OCI-LY7 (cell line): Measurements from ENCODE around the gene RALGAPA2. TPM values are rescaled to one million over a fixed set of nuclear protein-coding genes. Genes with fewer than 3 reads are reported as not detected.

Experiments used
- BruUV-seq: library from RNA; stranded (reverse); fragments of 400-500 nt; replicated peaks from 2 replicates; lab custom pipeline; 2021; lab: Mats Ljungman, UMichigan
- CTCF ChIA-PET: fragments of 300-600 bp; sonication (Branson Sonifier 250); formaldehyde crosslinking; loops from one replicate; lab custom pipeline; 2022; ENCODE audit warnings: antibody characterized with exemption; ENCODE audit not compliant: unreplicated experiment; lab: Charles Lee
- POLR2A ChIA-PET: fragments of 300-600 bp; sonication (Branson Sonifier 250); formaldehyde crosslinking; loops from one replicate; lab custom pipeline; 2022; ENCODE audit warnings: antibody characterized with exemption; lab: Charles Lee
- DNase-seq: peaks from one replicate; pipeline ENCODE4 v3.0.0-alpha.2; 2015; ENCODE audit warnings: low spot score
- H2AFZ ChIP-seq: fragments of 200-600 bp; sonication (generic), shearing (Covaris generic); 2 replicates; pipeline ENCODE4 v1.6.1; 2014; ENCODE audit warnings: mild to moderate bottlenecking, antibody characterized with exemption, low read length, moderate library complexity
- H3K27ac ChIP-seq: fragments of 200-600 bp; sonication (generic); 2 replicates; pipeline ENCODE4 v1.5.1; 2014; ENCODE audit warnings: mixed run types, low read depth, mild to moderate bottlenecking, moderate library complexity, low read length, inconsistent platforms; ENCODE audit not compliant: poor library complexity, severe bottlenecking
- H3K36me3 ChIP-seq: fragments of 200-600 bp; sonication (generic); 2 replicates; pipeline ENCODE4 v1.6.1; 2014; ENCODE audit warnings: mild to moderate bottlenecking, antibody characterized with exemption, low read length, moderate library complexity, mixed read lengths; ENCODE audit not compliant: insufficient read depth
- H3K4me1 ChIP-seq: fragments of 200-600 bp; sonication (generic); 2 replicates; pipeline ENCODE4 v1.5.1; 2014; ENCODE audit warnings: mild to moderate bottlenecking, low read length; ENCODE audit not compliant: insufficient read depth, poor library complexity, severe bottlenecking
- H3K4me2 ChIP-seq: fragments of 200-600 bp; sonication (generic); 2 replicates; pipeline ENCODE4 v1.6.1; 2014; ENCODE audit warnings: mild to moderate bottlenecking, low read length
- H3K4me3 ChIP-seq: fragments of 200-600 bp; sonication (generic); 2 replicates; pipeline ENCODE4 v1.5.1; 2014; ENCODE audit warnings: mild to moderate bottlenecking, low read depth, low read length; ENCODE audit not compliant: poor library complexity, severe bottlenecking
- H3K79me2 ChIP-seq: fragments of 200-600 bp; sonication (generic); 2 replicates; pipeline ENCODE4 v1.6.1; 2016; ENCODE audit warnings: low read depth, mild to moderate bottlenecking, low read length, moderate library complexity, mixed read lengths; ENCODE audit not compliant: insufficient read depth
- H3K9me2 ChIP-seq: fragments of 200-600 bp; sonication (generic); 2 replicates; pipeline ENCODE4 v1.6.1; 2016; ENCODE audit warnings: mild to moderate bottlenecking, low read length, mixed read lengths; ENCODE audit not compliant: insufficient read depth
- H3K9me3 ChIP-seq: fragments of 200-600 bp; sonication (generic); 2 replicates; pipeline ENCODE4 v1.6.1; 2014; ENCODE audit warnings: mild to moderate bottlenecking, mixed run types, low read length, mixed read lengths
- H4K20me1 ChIP-seq: fragments of 200-600 bp; sonication (generic); 2 replicates; pipeline ENCODE4 v1.6.1; 2014; ENCODE audit warnings: mild to moderate bottlenecking, antibody characterized with exemption, low read length, moderate library complexity, mixed read lengths; ENCODE audit not compliant: insufficient read depth
- EZH2phosphoT487 ChIP-seq: fragments of 200-600 bp; sonication (generic); IDR thresholded peaks from 2 replicates; pipeline ENCODE4 v1.6.1; 2018; ENCODE audit warnings: low read depth, borderline replicate concordance, mild to moderate bottlenecking, mixed run types, antibody characterized with exemption, low read length, moderate library complexity, mixed read lengths
- intact Hi-C: fragments of 100-400 bp; cut with micrococcal nuclease; formaldehyde crosslinking; loops from one replicate; pipeline ENCODE4 v1.10.0; 2022; ENCODE audit not compliant: unreplicated experiment
- small RNA-seq: library from RNA; depleted of rRNA; stranded (forward); fragments of <200 nt; gene quantifications from one replicate; pipeline ENCODE3, GENCODE V24; 2014
- total RNA-seq, 2 experiments: library from RNA; depleted of rRNA in 1 of 2; stranded (reverse); fragments of >200 nt in 1 of 2; shearing (Covaris generic) in 1 of 2; gene quantifications; 2 replicates each; pipeline ENCODE4 v1.2.3, GENCODE V29; 2014 to 2022
- TF ChIP-seq, protein P1 (sequence below): fragments of 200-600 bp; sonication (generic); conservative IDR thresholded peaks from 2 replicates; pipeline ENCODE4 v1.5.1; 2014; ENCODE audit warnings: mild to moderate bottlenecking, antibody characterized with exemption, low read length, moderate library complexity, mixed read lengths

RALGAPA2 gene
- total RNA-seq, 2 experiments from 2014 or later, result 9.1 to 17.8 TPM

DNA sequence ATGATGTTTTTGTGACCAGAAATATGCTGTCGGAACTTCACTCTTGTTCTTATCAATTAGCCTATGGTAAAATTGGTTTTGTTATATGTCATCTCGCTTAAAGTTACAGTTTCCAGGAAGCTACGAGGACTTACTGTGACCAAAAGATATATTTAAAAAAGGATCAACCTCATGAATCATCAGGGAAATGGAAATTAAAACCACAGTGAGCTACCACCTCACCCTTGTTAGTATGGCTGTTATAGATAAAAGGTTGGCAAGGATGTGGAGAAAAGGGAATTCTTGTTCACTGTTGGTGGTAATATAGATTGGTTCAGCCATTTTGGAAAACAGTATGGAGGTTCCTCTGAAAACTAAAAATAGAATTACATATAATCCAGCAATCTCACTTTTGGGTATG, 358.9 kb downstream of the RALGAPA2 start:
- no peak overlapping the region for H3K4me3 ChIP-seq
- no peaks in the 10 kb centered on the region for H3K36me3 ChIP-seq
- BruUV-seq, result no TSS peak
- no peaks in the 10 kb centered on the region for H4K20me1 ChIP-seq
- TF ChIP-seq, protein P1, sequence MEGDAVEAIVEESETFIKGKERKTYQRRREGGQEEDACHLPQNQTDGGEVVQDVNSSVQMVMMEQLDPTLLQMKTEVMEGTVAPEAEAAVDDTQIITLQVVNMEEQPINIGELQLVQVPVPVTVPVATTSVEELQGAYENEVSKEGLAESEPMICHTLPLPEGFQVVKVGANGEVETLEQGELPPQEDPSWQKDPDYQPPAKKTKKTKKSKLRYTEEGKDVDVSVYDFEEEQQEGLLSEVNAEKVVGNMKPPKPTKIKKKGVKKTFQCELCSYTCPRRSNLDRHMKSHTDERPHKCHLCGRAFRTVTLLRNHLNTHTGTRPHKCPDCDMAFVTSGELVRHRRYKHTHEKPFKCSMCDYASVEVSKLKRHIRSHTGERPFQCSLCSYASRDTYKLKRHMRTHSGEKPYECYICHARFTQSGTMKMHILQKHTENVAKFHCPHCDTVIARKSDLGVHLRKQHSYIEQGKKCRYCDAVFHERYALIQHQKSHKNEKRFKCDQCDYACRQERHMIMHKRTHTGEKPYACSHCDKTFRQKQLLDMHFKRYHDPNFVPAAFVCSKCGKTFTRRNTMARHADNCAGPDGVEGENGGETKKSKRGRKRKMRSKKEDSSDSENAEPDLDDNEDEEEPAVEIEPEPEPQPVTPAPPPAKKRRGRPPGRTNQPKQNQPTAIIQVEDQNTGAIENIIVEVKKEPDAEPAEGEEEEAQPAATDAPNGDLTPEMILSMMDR, result no peak
- no peak for TF ChIP-seq EZH2phosphoT487
- DNase-seq, result no peak
- no peaks in the 10 kb centered on the region for H3K4me1 ChIP-seq
- no peaks in the 10 kb centered on the region for H3K9me3 ChIP-seq
- intact Hi-C loops, result no loop called here
- no peaks in the 10 kb centered on the region for H3K9me2 ChIP-seq
- no peaks in the 10 kb centered on the region for H3K79me2 ChIP-seq
- no peak overlapping the region for H3K4me2 ChIP-seq
- no peak overlapping the region for H2AFZ ChIP-seq
- H3K27ac ChIP-seq, result no peak overlapping the region
- ChIA-PET POLR2A (no interaction called here), CTCF (no interaction called here)

DNA sequence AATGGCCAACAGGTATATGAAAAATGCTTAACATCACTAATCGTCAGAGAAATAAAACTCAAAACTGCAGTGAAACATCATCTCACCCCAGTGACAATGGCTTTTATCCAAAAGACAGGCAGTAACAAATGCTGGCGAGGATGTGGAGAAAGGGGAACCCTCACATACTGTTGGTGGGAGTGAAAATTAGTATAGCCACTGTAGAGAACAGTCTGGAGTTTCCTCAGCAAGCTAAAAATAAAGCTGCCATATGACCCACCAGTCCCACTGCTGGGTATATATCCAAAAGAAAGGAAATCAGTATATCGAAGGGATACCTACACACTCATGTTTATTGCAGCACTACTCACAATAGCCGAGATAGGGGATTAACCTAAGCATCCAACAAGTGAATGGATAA, 368.0 kb downstream of the RALGAPA2 start:
- no peak overlapping the region for H2AFZ ChIP-seq
- no TSS peak for BruUV-seq
- no peaks in the 10 kb centered on the region for H3K9me3 ChIP-seq
- no peaks in the 10 kb centered on the region for H4K20me1 ChIP-seq
- no peaks in the 10 kb centered on the region for H3K36me3 ChIP-seq
- intact Hi-C loops, result no loop called here
- TF ChIP-seq, protein P1, result no peak
- no peak for TF ChIP-seq EZH2phosphoT487
- no peaks in the 10 kb centered on the region for H3K4me1 ChIP-seq
- no peak for DNase-seq
- no peaks in the 10 kb centered on the region for H3K9me2 ChIP-seq
- CTCF ChIA-PET, result no interaction called here
- H3K79me2 ChIP-seq, result no peaks in the 10 kb centered on the region
- no peak overlapping the region for H3K27ac ChIP-seq
- POLR2A ChIA-PET, result no interaction called here
- no peak overlapping the region for H3K4me2 ChIP-seq
- no peak overlapping the region for H3K4me3 ChIP-seq

DNA sequence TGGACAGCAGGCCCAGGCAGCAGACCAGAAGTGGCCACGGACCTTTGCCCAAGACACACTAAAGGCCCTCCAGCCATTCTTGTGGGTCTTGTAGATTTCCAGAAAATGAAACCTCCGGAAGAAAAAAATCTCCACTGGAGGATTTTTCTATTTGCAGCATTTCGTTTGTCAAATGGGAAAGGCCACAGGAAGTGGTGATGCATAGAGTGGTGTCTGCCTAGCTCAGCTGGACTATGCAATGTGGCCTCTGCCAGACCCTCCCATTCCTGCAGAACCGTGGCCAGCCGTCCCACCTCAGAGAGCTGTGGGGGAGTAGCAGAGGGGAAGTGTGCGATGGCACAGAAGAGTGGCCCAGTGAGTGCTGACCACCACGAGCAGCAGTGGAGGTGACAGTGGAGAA, 368.5 kb downstream of the RALGAPA2 start:
- no peaks in the 10 kb centered on the region for H4K20me1 ChIP-seq
- H3K4me3 ChIP-seq, result no peak overlapping the region
- ChIA-PET POLR2A (no interaction called here), CTCF (no interaction called here)
- no peak overlapping the region for H3K27ac ChIP-seq
- H3K4me2 ChIP-seq, result no peak overlapping the region
- H3K9me3 ChIP-seq, result no peaks in the 10 kb centered on the region
- no peak for TF ChIP-seq EZH2phosphoT487
- TF ChIP-seq, protein P1, result no peak
- DNase-seq, result no peak
- H3K9me2 ChIP-seq, result no peaks in the 10 kb centered on the region
- H3K4me1 ChIP-seq, result no peaks in the 10 kb centered on the region
- intact Hi-C loops, result no loop called here
- no TSS peak for BruUV-seq
- H3K79me2 ChIP-seq, result no peaks in the 10 kb centered on the region
- H2AFZ ChIP-seq, result no peak overlapping the region
- no peaks in the 10 kb centered on the region for H3K36me3 ChIP-seq

Small RNAs within 50 kb of the gene (small RNA-seq; reads per million reads assigned to genes)
- gene EIF4E2P1 (not detected), gene RN7SL607P (not detected)
